ENCODE measurements around the gene RPL19.

- TF ChIP-seq CTCF (optimal IDR thresholded peaks at IDR 0.05 in 1 of 3, IDR thresholded peaks at IDR 0.05 in 1 of 3, conservative IDR thresholded peaks at IDR 0.05 in 1 of 3; ENCODE audit: extremely low read depth in 1 of 3, insufficient read depth in 2 of 3, low read length in 3 of 3) (no peak), EZH2 (IDR thresholded peaks at IDR 0.05; ENCODE audit: low read length) (no peak)
These were observed 5.0 kb downstream of the RPL19 start for GRCh38 chr17:39205112-39205526.

Measured in keratinocyte (primary cell).